HepG2 (cell line): ENCODE results near the gene CHCHD3. TPM values are rescaled to one million over a fixed set of nuclear protein-coding genes. Genes with fewer than 3 reads are reported as not detected.

Experiments
- DR1 ChIP-seq: sonication (generic); formaldehyde crosslinking; IDR thresholded peaks from 2 replicates; pipeline ENCODE4 v1.8.0; 2021; ENCODE audit warnings: mild to moderate bottlenecking, missing genetic modification reagents, inconsistent platforms
- ERF ChIP-seq: IDR thresholded peaks from 2 replicates; pipeline ENCODE4 v1.6.1; 2018; ENCODE audit warnings: missing biosample characterization, missing genetic modification reagents
- HDAC2 ChIP-seq: sonication (generic); formaldehyde crosslinking; IDR thresholded peaks from 2 replicates; pipeline ENCODE4 v1.4.0; 2020; ENCODE audit warnings: missing genetic modification reagents
- HMG20B ChIP-seq: conservative IDR thresholded peaks from 2 replicates; pipeline ENCODE4 v1.6.1; 2016; ENCODE audit warnings: missing genetic modification reagents, missing compliant biosample characterization
- MXI1 ChIP-seq: IDR thresholded peaks from 3 replicates; pipeline ENCODE4 v1.6.1; 2012; ENCODE audit warnings: low read depth, low read length, inconsistent platforms, borderline replicate concordance
- PITX1 ChIP-seq: sonication (generic); formaldehyde crosslinking; IDR thresholded peaks from 2 replicates; pipeline ENCODE4 v1.5.1; 2020; ENCODE audit warnings: mild to moderate bottlenecking, missing genetic modification reagents
- RXRB ChIP-seq: IDR thresholded peaks from 2 replicates; pipeline ENCODE4 v1.6.1; 2016; ENCODE audit warnings: borderline replicate concordance, missing genetic modification reagents, missing compliant biosample characterization
- TBL1XR1 ChIP-seq: fragments of 150-350 bp; IDR thresholded peaks from 2 replicates; pipeline ENCODE4 v1.6.1; 2014; ENCODE audit warnings: borderline replicate concordance, low read length; ENCODE audit not compliant: partially characterized antibody
- TEAD2 ChIP-seq: sonication (generic); formaldehyde crosslinking; IDR thresholded peaks from 2 replicates; pipeline ENCODE4 v1.9.0; 2021; ENCODE audit warnings: missing genetic modification reagents
- U2AF1 ChIP-seq: fragments of 200-400 bp; formaldehyde crosslinking; optimal IDR thresholded peaks from 2 replicates; pipeline ENCODE3; 2017; ENCODE audit warnings: mild to moderate bottlenecking, low read depth, low read length
- ZNF282 ChIP-seq: fragments of 450-650 bp; IDR thresholded peaks from 2 replicates; pipeline ENCODE4 v1.6.1; 2018; ENCODE audit not compliant: partially characterized antibody
- ZNF446 ChIP-seq: sonication (generic); formaldehyde crosslinking; IDR thresholded peaks from 2 replicates; pipeline ENCODE4 v1.5.0; 2020; ENCODE audit warnings: mild to moderate bottlenecking, missing genetic modification reagents
- ZNF451 ChIP-seq: sonication (generic); formaldehyde crosslinking; IDR thresholded peaks from 2 replicates; pipeline ENCODE4 v1.5.0; 2020; ENCODE audit warnings: mild to moderate bottlenecking, missing genetic modification reagents
- ZNF614 ChIP-seq: IDR thresholded peaks from 2 replicates; pipeline ENCODE4 v1.6.1; 2018; ENCODE audit warnings: missing biosample characterization, missing genetic modification reagents, inconsistent platforms, borderline replicate concordance
- ZNF709 ChIP-seq: sonication (generic); formaldehyde crosslinking; IDR thresholded peaks from 2 replicates; pipeline ENCODE4 v1.5.0; 2020; ENCODE audit warnings: mild to moderate bottlenecking, missing genetic modification reagents
- ZNF850 ChIP-seq: sonication (generic); formaldehyde crosslinking; conservative IDR thresholded peaks from 2 replicates; pipeline ENCODE4 v1.9.0; 2021; ENCODE audit warnings: mild to moderate bottlenecking, missing genetic modification reagents
- polyA plus RNA-seq, 8 experiments: library from polyadenylated mRNA; depleted of rRNA in 3 of 8; stranded (reverse) in 7 of 8; unstranded in 1 of 8; fragments of >200 nt; fragmentation: Illumina TruSeq in 4 of 8; extraction: Trizol in 4 of 8; gene quantifications; 2 replicates each; pipeline versions ENCODE4 v1.2.1 to v1.2.3, GENCODE V29; 2011 to 2016; ENCODE audit warnings: low read depth in 4 of 8, missing spikeins in 1 of 8, mixed read lengths in 1 of 8; ENCODE audit not compliant: insufficient read depth in 1 of 8
- total RNA-seq, 5 experiments: library from RNA; depleted of rRNA; stranded (reverse); fragments of >200 nt; fragmentation: Illumina TruSeq; extraction: Trizol; gene quantifications; 2 replicates each; pipeline ENCODE4 v1.2.3, GENCODE V29; 2016; ENCODE audit warnings: low read depth in 1 of 5
- TF ChIP-seq, protein P1 (sequence below): sonication (generic); formaldehyde crosslinking; IDR thresholded peaks from 2 replicates; pipeline ENCODE4 v1.8.0; 2022; ENCODE audit warnings: missing genetic modification reagents, mild to moderate bottlenecking, moderate library complexity, borderline replicate concordance
- TF ChIP-seq, protein P2 (sequence below): IDR thresholded peaks from 2 replicates; pipeline ENCODE4 v1.6.1; 2016; ENCODE audit warnings: low read depth, missing genetic modification reagents, missing compliant biosample characterization
- TF ChIP-seq, protein P3 (sequence below): sonication (generic); formaldehyde crosslinking; IDR thresholded peaks from 2 replicates; pipeline ENCODE4 v1.5.0; 2020; ENCODE audit warnings: mild to moderate bottlenecking, low read depth, missing genetic modification reagents, borderline replicate concordance
- TF ChIP-seq, protein P4 (sequence below): sonication (generic); formaldehyde crosslinking; IDR thresholded peaks from 2 replicates; pipeline ENCODE4 v1.4.0; 2020; ENCODE audit warnings: missing genetic modification reagents, borderline replicate concordance

The CHCHD3 gene
- total and polyA plus RNA-seq, 2 of the 13 experiments (the other 11 are each of a cell fraction or from before 2014, with no cell fraction given), result 32.7 to 86.8 TPM

DNA sequence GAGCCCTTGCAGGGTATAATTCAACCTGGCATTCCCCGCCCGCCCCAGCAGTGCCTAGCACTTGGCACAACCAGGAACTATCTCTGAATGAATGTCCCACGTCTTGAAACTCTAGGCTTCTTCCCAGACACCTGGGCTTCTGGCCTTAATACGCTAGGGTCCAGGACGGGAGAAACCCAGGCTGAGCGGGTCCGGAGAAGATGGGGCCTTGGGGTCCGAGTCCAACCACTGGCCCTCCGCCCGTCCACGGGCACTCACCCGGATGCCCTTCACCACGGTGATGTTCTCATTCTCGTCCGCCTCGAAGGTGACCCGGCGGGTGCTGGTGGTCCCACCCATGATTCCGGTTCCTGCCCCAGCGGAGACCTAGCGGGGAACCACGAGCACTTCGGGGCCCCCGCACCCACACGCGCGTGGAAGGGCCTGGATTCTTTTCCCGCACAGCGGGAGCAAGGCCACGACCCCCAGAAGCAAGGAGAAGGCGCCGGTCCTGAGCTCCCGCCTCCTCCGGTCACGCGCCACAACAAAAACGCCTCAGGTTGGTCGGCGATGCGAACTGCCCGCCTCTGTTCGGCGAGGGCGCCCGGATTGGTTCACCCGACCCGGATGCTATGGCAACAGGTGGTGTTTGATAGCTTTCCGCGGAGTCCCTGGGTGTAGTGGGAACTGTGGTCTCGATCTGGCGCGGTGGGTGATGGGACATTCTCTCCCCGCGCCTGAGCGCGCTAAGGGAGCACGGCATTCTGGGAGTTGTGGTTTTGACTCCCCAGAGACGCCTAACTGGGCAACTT, at the start of gene CHCHD3 (continued):
- TF ChIP-seq, protein P1, sequence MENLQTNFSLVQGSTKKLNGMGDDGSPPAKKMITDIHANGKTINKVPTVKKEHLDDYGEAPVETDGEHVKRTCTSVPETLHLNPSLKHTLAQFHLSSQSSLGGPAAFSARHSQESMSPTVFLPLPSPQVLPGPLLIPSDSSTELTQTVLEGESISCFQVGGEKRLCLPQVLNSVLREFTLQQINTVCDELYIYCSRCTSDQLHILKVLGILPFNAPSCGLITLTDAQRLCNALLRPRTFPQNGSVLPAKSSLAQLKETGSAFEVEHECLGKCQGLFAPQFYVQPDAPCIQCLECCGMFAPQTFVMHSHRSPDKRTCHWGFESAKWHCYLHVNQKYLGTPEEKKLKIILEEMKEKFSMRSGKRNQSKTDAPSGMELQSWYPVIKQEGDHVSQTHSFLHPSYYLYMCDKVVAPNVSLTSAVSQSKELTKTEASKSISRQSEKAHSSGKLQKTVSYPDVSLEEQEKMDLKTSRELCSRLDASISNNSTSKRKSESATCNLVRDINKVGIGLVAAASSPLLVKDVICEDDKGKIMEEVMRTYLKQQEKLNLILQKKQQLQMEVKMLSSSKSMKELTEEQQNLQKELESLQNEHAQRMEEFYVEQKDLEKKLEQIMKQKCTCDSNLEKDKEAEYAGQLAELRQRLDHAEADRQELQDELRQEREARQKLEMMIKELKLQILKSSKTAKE (CRISPR knock-in tag), result no peak
- TF ChIP-seq TEAD2 (CRISPR knock-in tag) (no peak), HMG20B (CRISPR knock-in tag) (no peak), RXRB (CRISPR knock-in tag) (peak; percentile 28; the same call in 1 of the 2 replicates), HDAC2 (CRISPR knock-in tag) (peak; percentile 10; the same call in 1 of the 2 replicates), ZNF451 (CRISPR knock-in tag) (no peak), DR1 (CRISPR knock-in tag) (peak; percentile 59), ZNF709 (CRISPR knock-in tag) (peak; percentile 72; the same call in 1 of the 2 replicates), ZNF282 (no peak), PITX1 (CRISPR knock-in tag) (peak; percentile 9), ERF (CRISPR knock-in tag) (peak; percentile 35; the same call in 1 of the 2 replicates), ZNF850 (CRISPR knock-in tag) (no peak), MXI1 (peak; percentile 94; the same call in 2 of the 3 replicates), ZNF614 (CRISPR knock-in tag) (no peak), U2AF1 (no peak), ZNF446 (CRISPR knock-in tag) (no peak), TBL1XR1 (peak; percentile 14)
- TF ChIP-seq, protein P2, sequence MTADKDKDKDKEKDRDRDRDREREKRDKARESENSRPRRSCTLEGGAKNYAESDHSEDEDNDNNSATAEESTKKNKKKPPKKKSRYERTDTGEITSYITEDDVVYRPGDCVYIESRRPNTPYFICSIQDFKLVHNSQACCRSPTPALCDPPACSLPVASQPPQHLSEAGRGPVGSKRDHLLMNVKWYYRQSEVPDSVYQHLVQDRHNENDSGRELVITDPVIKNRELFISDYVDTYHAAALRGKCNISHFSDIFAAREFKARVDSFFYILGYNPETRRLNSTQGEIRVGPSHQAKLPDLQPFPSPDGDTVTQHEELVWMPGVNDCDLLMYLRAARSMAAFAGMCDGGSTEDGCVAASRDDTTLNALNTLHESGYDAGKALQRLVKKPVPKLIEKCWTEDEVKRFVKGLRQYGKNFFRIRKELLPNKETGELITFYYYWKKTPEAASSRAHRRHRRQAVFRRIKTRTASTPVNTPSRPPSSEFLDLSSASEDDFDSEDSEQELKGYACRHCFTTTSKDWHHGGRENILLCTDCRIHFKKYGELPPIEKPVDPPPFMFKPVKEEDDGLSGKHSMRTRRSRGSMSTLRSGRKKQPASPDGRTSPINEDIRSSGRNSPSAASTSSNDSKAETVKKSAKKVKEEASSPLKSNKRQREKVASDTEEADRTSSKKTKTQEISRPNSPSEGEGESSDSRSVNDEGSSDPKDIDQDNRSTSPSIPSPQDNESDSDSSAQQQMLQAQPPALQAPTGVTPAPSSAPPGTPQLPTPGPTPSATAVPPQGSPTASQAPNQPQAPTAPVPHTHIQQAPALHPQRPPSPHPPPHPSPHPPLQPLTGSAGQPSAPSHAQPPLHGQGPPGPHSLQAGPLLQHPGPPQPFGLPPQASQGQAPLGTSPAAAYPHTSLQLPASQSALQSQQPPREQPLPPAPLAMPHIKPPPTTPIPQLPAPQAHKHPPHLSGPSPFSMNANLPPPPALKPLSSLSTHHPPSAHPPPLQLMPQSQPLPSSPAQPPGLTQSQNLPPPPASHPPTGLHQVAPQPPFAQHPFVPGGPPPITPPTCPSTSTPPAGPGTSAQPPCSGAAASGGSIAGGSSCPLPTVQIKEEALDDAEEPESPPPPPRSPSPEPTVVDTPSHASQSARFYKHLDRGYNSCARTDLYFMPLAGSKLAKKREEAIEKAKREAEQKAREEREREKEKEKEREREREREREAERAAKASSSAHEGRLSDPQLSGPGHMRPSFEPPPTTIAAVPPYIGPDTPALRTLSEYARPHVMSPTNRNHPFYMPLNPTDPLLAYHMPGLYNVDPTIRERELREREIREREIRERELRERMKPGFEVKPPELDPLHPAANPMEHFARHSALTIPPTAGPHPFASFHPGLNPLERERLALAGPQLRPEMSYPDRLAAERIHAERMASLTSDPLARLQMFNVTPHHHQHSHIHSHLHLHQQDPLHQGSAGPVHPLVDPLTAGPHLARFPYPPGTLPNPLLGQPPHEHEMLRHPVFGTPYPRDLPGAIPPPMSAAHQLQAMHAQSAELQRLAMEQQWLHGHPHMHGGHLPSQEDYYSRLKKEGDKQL (CRISPR knock-in tag), result no peak
- TF ChIP-seq, protein P3, sequence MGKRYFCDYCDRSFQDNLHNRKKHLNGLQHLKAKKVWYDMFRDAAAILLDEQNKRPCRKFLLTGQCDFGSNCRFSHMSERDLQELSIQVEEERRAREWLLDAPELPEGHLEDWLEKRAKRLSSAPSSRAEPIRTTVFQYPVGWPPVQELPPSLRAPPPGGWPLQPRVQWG (CRISPR knock-in tag), result no peak
- TF ChIP-seq, protein P4, sequence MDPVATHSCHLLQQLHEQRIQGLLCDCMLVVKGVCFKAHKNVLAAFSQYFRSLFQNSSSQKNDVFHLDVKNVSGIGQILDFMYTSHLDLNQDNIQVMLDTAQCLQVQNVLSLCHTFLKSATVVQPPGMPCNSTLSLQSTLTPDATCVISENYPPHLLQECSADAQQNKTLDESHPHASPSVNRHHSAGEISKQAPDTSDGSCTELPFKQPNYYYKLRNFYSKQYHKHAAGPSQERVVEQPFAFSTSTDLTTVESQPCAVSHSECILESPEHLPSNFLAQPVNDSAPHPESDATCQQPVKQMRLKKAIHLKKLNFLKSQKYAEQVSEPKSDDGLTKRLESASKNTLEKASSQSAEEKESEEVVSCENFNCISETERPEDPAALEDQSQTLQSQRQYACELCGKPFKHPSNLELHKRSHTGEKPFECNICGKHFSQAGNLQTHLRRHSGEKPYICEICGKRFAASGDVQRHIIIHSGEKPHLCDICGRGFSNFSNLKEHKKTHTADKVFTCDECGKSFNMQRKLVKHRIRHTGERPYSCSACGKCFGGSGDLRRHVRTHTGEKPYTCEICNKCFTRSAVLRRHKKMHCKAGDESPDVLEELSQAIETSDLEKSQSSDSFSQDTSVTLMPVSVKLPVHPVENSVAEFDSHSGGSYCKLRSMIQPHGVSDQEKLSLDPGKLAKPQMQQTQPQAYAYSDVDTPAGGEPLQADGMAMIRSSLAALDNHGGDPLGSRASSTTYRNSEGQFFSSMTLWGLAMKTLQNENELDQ (CRISPR knock-in tag), result no peak
